ENCODE data around the gene SAMD14. TPM values are rescaled to one million over a fixed set of nuclear protein-coding genes. Genes with fewer than 3 reads are reported as not detected.

The SAMD14 gene
- polyA plus RNA-seq, 2 of the 4 experiments (the other 2 are of a cell fraction), result 0.12 to 0.75 TPM

DNA sequence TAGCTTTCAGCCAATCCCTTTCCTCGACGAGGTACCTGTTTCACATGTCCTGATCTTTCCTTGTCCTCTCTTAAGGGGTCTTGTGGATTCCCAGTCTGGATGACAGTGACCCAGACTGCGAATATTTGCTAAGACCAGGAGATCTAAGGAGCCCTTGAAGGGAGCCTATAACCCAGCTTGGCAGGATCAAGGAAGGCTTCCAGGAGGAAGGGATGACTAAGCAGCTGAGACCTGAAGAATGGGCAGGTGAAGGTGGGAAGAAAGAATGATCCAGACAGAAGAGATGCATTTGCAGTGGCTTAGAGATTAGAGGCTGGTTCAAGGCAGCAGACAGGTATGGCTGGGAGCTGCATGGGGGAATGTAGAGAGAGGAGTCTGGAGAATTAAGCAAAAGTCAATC lies 36.7 kb downstream of the SAMD14 start:
- H3K9me3 ChIP-seq, result no peaks in the 10 kb centered on the region
- ChIA-PET POLR2A (interaction anchor here (2.3 to 2.5 kb wide), 2 partner anchors 37 to 66 kb away, joined by 6 to 21 read pairs; partner anchors contain the start of gene ITGA3), CTCF (interaction anchor here (0.8 to 30.9 kb wide), 20 partner anchors 16 to 203 kb away, joined by 3 to 1356 read pairs (median 16); partner anchors contain the start of genes COL1A1, ITGA3, PPP1R9B and SAMD14)
- ATAC-seq (no peak), DNase-seq (ENCODE audit: low read depth in 1 of 2, low spot score in 1 of 2) (no peak), FAIRE-seq (no peak)
- H3K4me2 ChIP-seq, result no peak overlapping the region
- TF ChIP-seq BHLHE40 (IDR thresholded peaks at IDR 0.05; ENCODE audit: low read depth, low read length) (no peak), POLR2AphosphoS2 (conservative IDR thresholded peaks at IDR 0.05; ENCODE audit: low read length) (0 out of 2 replicates have a peak, but pooled peaks have one; percentile 68)
- peaks cover 17% of the 10 kb centered on the region for H3K4me1 ChIP-seq
- H3K4me3 ChIP-seq, result no peak overlapping the region
- WGBS (ENCODE audit: missing lambda C conversion rate), result 92% methylated on average over 3 of the region's 3 CpGs
- H3K27ac ChIP-seq, result peak overlapping the region in 1 of 2 experiments; percentile 27; a peak in 2 of 6 replicates

DNA sequence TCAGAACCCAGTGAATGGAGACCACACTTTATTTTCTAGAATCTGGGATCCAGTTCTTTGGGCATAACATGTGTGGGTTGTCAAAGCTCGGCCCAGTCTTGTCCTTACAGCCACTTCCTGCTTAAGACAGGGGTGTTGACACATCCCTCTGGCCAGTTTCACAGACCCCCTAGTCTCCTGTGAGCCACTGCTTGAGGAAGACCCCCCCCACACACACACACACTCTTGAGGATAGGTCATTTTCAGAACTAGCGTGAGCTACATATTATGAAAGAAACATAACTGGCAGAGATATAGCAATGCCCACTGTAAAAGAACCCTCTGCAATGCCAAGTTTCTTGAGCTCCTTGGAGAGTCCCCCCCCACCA lies 38.1 kb downstream of the SAMD14 start:
- CTCF ChIA-PET, result interaction anchor here (0.7 to 30.9 kb wide), 17 partner anchors 15 to 522 kb away, joined by 3 to 1356 read pairs (median 8); partner anchors contain the start of genes COL1A1, ITGA3, PPP1R9B and SAMD14
- ATAC-seq, result no peak

GRCh38 chr17:50090971-50091917 lies 38.7 kb downstream of the SAMD14 start:
- CTCF ChIA-PET, result interaction anchor here (0.7 to 30.9 kb wide), 14 partner anchors 14 to 521 kb away, joined by 3 to 1356 read pairs (median 10); partner anchors contain the start of genes COL1A1, ITGA3, PPP1R9B and SAMD14
- DNase-seq (ENCODE audit: low read depth in 1 of 2, low spot score in 1 of 2), result no peak
- H3K27ac ChIP-seq, result 0 out of 6 replicates have a peak overlapping the region, but pooled peaks of 1 of the 2 experiments have one; percentile 4
- POLR2A ChIA-PET, result interaction anchor here (1.2 to 2.3 kb wide), 2 partner anchors 61 to 64 kb away, joined by 3 to 6 read pairs; no protein-coding TSS in a partner anchor
- no peak overlapping the region for H3K4me2 ChIP-seq
- no peak for TF ChIP-seq E2F6 (IDR thresholded peaks at IDR 0.05; ENCODE audit: borderline replicate concordance, low read depth)
- TF ChIP-seq ZC3H11A (IDR thresholded peaks at IDR 0.05), result no peak
- no peak for TF ChIP-seq SREBF2 (IDR thresholded peaks at IDR 0.05)
- TF ChIP-seq REST (IDR thresholded peaks at IDR 0.05), result no peak
- no peak for TF ChIP-seq GATA3 (IDR thresholded peaks at IDR 0.05; ENCODE audit: borderline replicate concordance)
- TF ChIP-seq HOXA7 (CRISPR knock-in tag; IDR thresholded peaks at IDR 0.05), result no peak
- peak; percentile 74 for TF ChIP-seq POLR2AphosphoS2 (conservative IDR thresholded peaks at IDR 0.05; ENCODE audit: low read length)
- no peak for TF ChIP-seq CEBPB (IDR thresholded peaks at IDR 0.05)
- TF ChIP-seq RFX5 (IDR thresholded peaks at IDR 0.05), result no peak
- TF ChIP-seq KDM5A (IDR thresholded peaks at IDR 0.05), result no peak
- TF ChIP-seq JUN (IDR thresholded peaks at IDR 0.05), result peak in 1 of 2 experiments; percentile 19; a peak in 2 of 5 replicates
- TF ChIP-seq TP53 (CRISPR knock-in tag; IDR thresholded peaks at IDR 0.05), result no peak
- TF ChIP-seq, protein P1, sequence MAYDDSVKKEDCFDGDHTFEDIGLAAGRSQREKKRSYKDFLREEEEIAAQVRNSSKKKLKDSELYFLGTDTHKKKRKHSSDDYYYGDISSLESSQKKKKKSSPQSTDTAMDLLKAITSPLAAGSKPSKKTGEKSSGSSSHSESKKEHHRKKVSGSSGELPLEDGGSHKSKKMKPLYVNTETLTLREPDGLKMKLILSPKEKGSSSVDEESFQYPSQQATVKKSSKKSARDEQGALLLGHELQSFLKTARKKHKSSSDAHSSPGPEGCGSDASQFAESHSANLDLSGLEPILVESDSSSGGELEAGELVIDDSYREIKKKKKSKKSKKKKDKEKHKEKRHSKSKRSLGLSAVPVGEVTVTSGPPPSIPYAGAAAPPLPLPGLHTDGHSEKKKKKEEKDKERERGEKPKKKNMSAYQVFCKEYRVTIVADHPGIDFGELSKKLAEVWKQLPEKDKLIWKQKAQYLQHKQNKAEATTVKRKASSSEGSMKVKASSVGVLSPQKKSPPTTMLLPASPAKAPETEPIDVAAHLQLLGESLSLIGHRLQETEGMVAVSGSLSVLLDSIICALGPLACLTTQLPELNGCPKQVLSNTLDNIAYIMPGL (CRISPR knock-in tag; IDR thresholded peaks at IDR 0.05; ENCODE audit: borderline replicate concordance), result no peak
- FAIRE-seq, result no peak
- ATAC-seq, result no peak
- no peak overlapping the region for H3K4me3 ChIP-seq
- WGBS (ENCODE audit: missing lambda C conversion rate), result 81% methylated on average over 15 of the region's 15 CpGs
- H3K9me3 ChIP-seq, result no peaks in the 10 kb centered on the region
- peaks cover 17% of the 10 kb centered on the region for H3K4me1 ChIP-seq

More for the DNA sequence above, 38.1 kb downstream of the SAMD14 start:
- Histone ChIP-seq H3K9me3 (no peaks in the 10 kb centered on the region), H3K4me3 (no peak overlapping the region), H3K4me1 (peaks cover 17% of the 10 kb centered on the region), H3K4me2 (no peak overlapping the region), H3K27ac (0 out of 6 replicates have a peak overlapping the region, but pooled peaks of 1 of the 2 experiments have one; percentile 4)
- FAIRE-seq (no peak), DNase-seq (ENCODE audit: low read depth in 1 of 2, low spot score in 1 of 2) (no peak)
- POLR2A ChIA-PET, result interaction anchor here (0.6 to 2.3 kb wide), 4 partner anchors 36 to 65 kb away, joined by 3 to 6 read pairs (median 4); partner anchors contain the start of gene ITGA3
- 81% methylated on average over 2 of the region's 2 CpGs for WGBS (ENCODE audit: missing lambda C conversion rate)
- TF ChIP-seq POLR2A (IDR thresholded peaks at IDR 0.05; ENCODE audit: low read length) (no peak), ZC3H11A (IDR thresholded peaks at IDR 0.05) (no peak), MAZ (IDR thresholded peaks at IDR 0.05; ENCODE audit: borderline replicate concordance, low read depth, low read length) (no peak), KDM1A (IDR thresholded peaks at IDR 0.05; ENCODE audit: low read depth) (no peak), CBX8 (IDR thresholded peaks at IDR 0.05) (no peak), HOXB13 (CRISPR knock-in tag; IDR thresholded peaks at IDR 0.05; ENCODE audit: low read depth) (no peak)

All from A549 (cell line).